Esophagus squamous epithelium (tissue), 5 donors: ENCODE measurements around the gene COL9A2. TPM values are rescaled to one million over a fixed set of nuclear protein-coding genes. Genes with fewer than 3 reads are reported as not detected.

Experiments used
- DNase-seq: peaks from one replicate; lab custom pipeline; 2025; lab: John Stamatoyannopoulos, UW
- H3K27ac ChIP-seq, 4 donors: fragments of 200-600 bp; sonication (generic); one replicate each; pipeline ENCODE4 v1.5.1; 2016 to 2019; ENCODE audit warnings: mild to moderate bottlenecking in 1 of 4
- H3K27me3 ChIP-seq, 4 donors: fragments of 200-600 bp; sonication (generic); 1 replicate in 3 of 4; 2 replicates in 1 of 4; pipeline versions ENCODE4 v1.5.1 to v1.6.0; 2017 to 2021; ENCODE audit warnings: antibody characterized with exemption in 1 of 4
- H3K36me3 ChIP-seq, 3 donors: fragments of 200-600 bp; sonication (generic); one replicate each; pipeline ENCODE4 v1.5.1; 2016 to 2019
- H3K4me1 ChIP-seq, 3 donors: fragments of 200-600 bp; sonication (generic); one replicate each; pipeline ENCODE4 v1.5.1; 2017 to 2019
- H3K4me3 ChIP-seq, 4 donors: fragments of 200-600 bp; sonication (generic); 1 replicate in 3 of 4; 2 replicates in 1 of 4; pipeline ENCODE4 v1.5.1; 2016 to 2019; ENCODE audit warnings: mild to moderate bottlenecking in 2 of 4, moderate library complexity in 1 of 4
- H3K9me3 ChIP-seq, 3 donors: fragments of 200-600 bp; sonication (generic); one replicate each; pipeline ENCODE4 v1.5.1; 2016 to 2019
- CTCF ChIP-seq, 6 experiments: fragments of 450-650 bp in 4 of 6; fragments of 200-600 bp in 2 of 6; sonication (generic) in 2 of 6; IDR thresholded peaks; one replicate each; pipeline ENCODE4 v1.5.1; 2016 to 2019; ENCODE audit warnings: antibody characterized with exemption in 6 of 6, mild to moderate bottlenecking in 4 of 6, moderate library complexity in 4 of 6
- POLR2A ChIP-seq, 4 donors: fragments of 450-650 bp; IDR thresholded peaks; one replicate each; pipeline ENCODE4 v1.6.1; 2017; ENCODE audit warnings: antibody characterized with exemption in 4 of 4, mild to moderate bottlenecking in 4 of 4, moderate library complexity in 3 of 4
- WGBS, 2 donors: methylation state at CpG; one replicate each; pipeline ENCODE4 v1.1.5; 2018; 5-methylcytosine and 5-hydroxymethylcytosine counted together
- intact Hi-C: fragments of 100-400 bp; cut with DNase I; formaldehyde crosslinking; loops from one replicate; pipeline ENCODE4 v1.15.0; 2022
- total RNA-seq, 4 donors: library from RNA; depleted of rRNA; stranded (reverse); fragments of >200 nt; gene quantifications; one replicate each; pipeline ENCODE4 v1.1.0, GENCODE V29; 2016
- donor health status: DM: yes; HTN: yes; CAD: no.

COL9A2 gene
- total RNA-seq, 4 donors from 2014 or later = 0.26 to 4.0 (median 2.1) TPM; not detected in 1

GRCh38 chr1:40314721-40315238, 2.3 kb downstream of the COL9A2 start:
- H3K27ac ChIP-seq = no peak overlapping the region
- intact Hi-C loops = no loop called here
- peak overlapping the region in 3 of 4 donors; percentile 42 to 70 (median 49) for H3K4me3 ChIP-seq
- H3K27me3 ChIP-seq = peaks cover 0 to 61% (median 9%) of the 10 kb centered on the region in 4 donors
- no peaks in the 10 kb centered on the region for H3K9me3 ChIP-seq
- no peak for DNase-seq
- no peaks in the 10 kb centered on the region for H3K36me3 ChIP-seq
- no peak for TF ChIP-seq CTCF (IDR thresholded peaks at IDR 0.05)
- no peak for TF ChIP-seq POLR2A (IDR thresholded peaks at IDR 0.05)
- 33 to 58% methylated on average over 6 to 13 of the region's 13 CpGs for WGBS, 2 donors
- H3K4me1 ChIP-seq = peaks cover 18 to 32% (median 26%) of the 10 kb centered on the region in 3 donors

DNA sequence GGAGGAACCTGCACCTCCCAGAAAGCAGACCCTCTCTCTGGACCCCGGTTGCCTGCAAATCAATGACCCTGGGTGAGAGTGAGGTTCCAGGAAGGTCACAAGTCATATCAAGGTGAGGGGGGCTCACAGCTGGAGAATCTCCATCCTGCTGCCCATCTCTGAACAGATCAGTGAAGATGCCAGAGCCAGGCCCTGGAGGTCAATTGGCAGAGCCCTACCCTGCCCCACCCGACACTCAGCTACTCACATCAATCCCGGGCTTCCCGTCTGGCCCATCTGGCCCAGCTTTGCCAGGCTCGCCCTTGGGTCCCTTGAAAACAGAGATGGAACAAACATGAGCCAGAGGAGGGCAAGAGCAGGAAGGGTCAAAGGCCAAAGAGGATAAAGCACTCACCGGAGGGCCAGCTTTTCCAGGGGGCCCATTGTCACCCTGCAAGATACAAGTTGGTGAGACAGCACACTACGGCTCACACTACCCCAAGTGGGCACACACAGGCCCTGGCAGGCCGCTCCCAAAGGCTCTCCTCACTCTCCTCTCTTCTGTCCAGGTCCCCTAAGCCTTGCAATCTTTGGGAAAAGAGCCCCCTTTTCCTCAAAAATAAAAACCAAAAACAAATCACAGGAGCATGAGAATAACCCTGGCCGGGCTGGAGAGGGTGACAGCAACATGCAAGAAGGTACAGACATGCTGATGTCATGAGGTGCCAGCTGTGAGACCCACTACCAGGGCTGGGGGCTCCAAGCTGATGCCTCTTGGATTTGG, 2.9 kb downstream of the COL9A2 start:
- DNase-seq = no peak
- intact Hi-C loops = no loop called here

GRCh38 chr1:40313329-40313957, 3.6 kb downstream of the COL9A2 start:
- no peak overlapping the region for H3K4me3 ChIP-seq
- peaks cover 0 to 48% (median 9%) of the 10 kb centered on the region in 4 donors for H3K27me3 ChIP-seq
- whole genome bisulfite sequencing, 2 donors = 85 to 100% methylated on average over 1 to 4 of the region's 5 CpGs
- TF ChIP-seq CTCF (IDR thresholded peaks at IDR 0.05) (no peak), POLR2A (IDR thresholded peaks at IDR 0.05) (no peak)
- intact Hi-C loops = no loop called here
- DNase-seq = no peak
- no peaks in the 10 kb centered on the region for H3K9me3 ChIP-seq
- no peak overlapping the region for H3K27ac ChIP-seq
- H3K4me1 ChIP-seq = peaks cover 18 to 32% (median 26%) of the 10 kb centered on the region in 3 donors
- H3K36me3 ChIP-seq = no peaks in the 10 kb centered on the region

More for the DNA sequence above, 2.9 kb downstream of the COL9A2 start:
- Histone ChIP-seq H3K27me3 (peaks cover 0 to 55% (median 9%) of the 10 kb centered on the region in 4 donors), H3K4me1 (peaks cover 18 to 32% (median 26%) of the 10 kb centered on the region in 3 donors), H3K9me3 (no peaks in the 10 kb centered on the region), H3K4me3 (no peak overlapping the region), H3K27ac (no peak overlapping the region), H3K36me3 (no peaks in the 10 kb centered on the region)
- no peak for TF ChIP-seq CTCF (IDR thresholded peaks at IDR 0.05)
- TF ChIP-seq POLR2A (IDR thresholded peaks at IDR 0.05) = no peak
- WGBS, 2 donors = 77 to 78% methylated on average over 2 to 8 of the region's 9 CpGs

DNA sequence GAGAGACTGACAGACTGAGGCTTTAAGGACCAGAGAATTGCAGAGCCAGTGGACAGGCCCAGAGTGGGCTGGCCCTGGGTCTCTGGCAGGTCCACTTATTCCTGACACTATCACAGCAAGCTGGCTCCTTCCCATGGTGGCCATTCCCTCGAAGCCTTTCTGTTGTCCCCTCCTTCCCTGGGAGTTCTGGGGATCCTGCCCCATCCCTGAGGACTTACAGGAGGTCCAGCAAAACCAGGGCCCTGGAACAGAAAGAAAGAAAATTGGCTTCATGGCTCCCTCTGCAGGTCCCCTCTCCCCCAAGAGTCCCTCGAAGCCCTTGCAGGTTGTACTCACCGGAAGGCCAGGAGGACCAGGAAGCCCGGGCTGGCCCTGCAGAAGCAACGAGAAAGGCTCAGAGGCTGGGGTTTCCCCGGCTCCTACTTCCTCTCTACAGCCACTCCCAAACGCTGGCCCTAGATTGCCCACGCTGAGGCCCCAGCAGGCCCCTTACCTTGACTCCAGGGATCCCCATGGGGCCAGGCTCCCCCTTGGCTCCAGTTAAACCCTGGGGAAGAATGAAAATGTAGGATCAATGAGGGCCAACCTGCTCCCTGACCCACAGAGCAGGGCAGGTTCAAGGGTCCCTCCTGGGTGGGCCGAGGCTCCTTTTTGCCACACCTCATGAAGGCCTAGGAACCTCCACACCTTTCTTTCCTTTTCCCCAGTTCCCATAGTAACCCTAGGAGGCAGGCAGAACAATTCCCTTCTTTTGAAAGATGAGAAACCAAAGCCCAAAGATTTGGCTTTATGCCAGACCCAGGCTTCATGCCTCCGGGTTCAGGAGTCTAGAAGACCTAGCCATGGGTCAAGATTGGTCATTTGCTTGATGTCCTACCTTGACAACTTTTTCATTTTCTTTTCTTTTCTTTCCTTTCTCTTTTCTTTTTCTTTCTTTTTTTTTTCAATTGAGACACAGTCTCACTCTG, 4.6 kb downstream of the COL9A2 start:
- no peak for TF ChIP-seq POLR2A (IDR thresholded peaks at IDR 0.05)
- no peak for TF ChIP-seq CTCF (IDR thresholded peaks at IDR 0.05)
- WGBS, 2 donors = 43 to 60% methylated on average over 5 to 10 of the region's 10 CpGs
- Histone ChIP-seq H3K27ac (no peak overlapping the region), H3K4me3 (no peak overlapping the region), H3K9me3 (no peaks in the 10 kb centered on the region), H3K27me3 (peaks cover 0 to 38% (median 9%) of the 10 kb centered on the region in 4 donors), H3K36me3 (no peaks in the 10 kb centered on the region), H3K4me1 (peaks cover 18 to 31% (median 26%) of the 10 kb centered on the region in 3 donors)
- no peak for DNase-seq
- intact Hi-C loops = no loop called here
